Endodermal cell (in vitro differentiated cells): Measurements from ENCODE around the gene SH3PXD2B. TPM values are rescaled to one million over a fixed set of nuclear protein-coding genes. Genes with fewer than 3 reads are reported as not detected.
A peak's percentile ranks its signal among the peaks of the same experiment; 100 is the strongest.

Experiments
- DNase-seq: peaks from one replicate; pipeline ENCODE4 v3.0.0-alpha.2; 2017
- H3K27ac ChIP-seq: 2 replicates; pipeline ENCODE4 v1.5.1; 2013; ENCODE audit warnings: mild to moderate bottlenecking, low read depth, low read length, moderate library complexity
- H3K27me3 ChIP-seq: 2 replicates; pipeline ENCODE4 v1.6.1; 2013; ENCODE audit warnings: mild to moderate bottlenecking, low read length, moderate library complexity; ENCODE audit not compliant: insufficient read depth, control insufficient read depth, poor library complexity, severe bottlenecking
- H3K36me3 ChIP-seq: 2 replicates; pipeline ENCODE4 v1.7.0; 2013; ENCODE audit warnings: mild to moderate bottlenecking, low read length, moderate library complexity; ENCODE audit not compliant: control insufficient read depth, insufficient read depth
- H3K4me1 ChIP-seq: one replicate; pipeline ENCODE4 v1.7.0; 2013; ENCODE audit warnings: low read length; ENCODE audit not compliant: control insufficient read depth, insufficient read depth
- H3K4me3 ChIP-seq: 2 replicates; pipeline ENCODE4 v1.5.1; 2013; ENCODE audit warnings: mild to moderate bottlenecking, low read length, moderate library complexity
- H3K9ac ChIP-seq: 2 replicates; pipeline ENCODE4 v1.6.1; 2013; ENCODE audit warnings: mild to moderate bottlenecking, low read length, moderate library complexity; ENCODE audit not compliant: poor library complexity, severe bottlenecking; ENCODE audit errors: extremely low read depth
- H3K9me3 ChIP-seq: 2 replicates; pipeline ENCODE4 v1.6.1; 2013; ENCODE audit warnings: mild to moderate bottlenecking, low read length, moderate library complexity; ENCODE audit not compliant: control insufficient read depth
- H3K27ac Mint-ChIP-seq: 2 replicates; pipeline ENCODE4 v1.8.0; 2020; ENCODE audit warnings: mixed read lengths
- H3K27me3 Mint-ChIP-seq: 2 replicates; pipeline ENCODE4 v1.8.0; 2021; ENCODE audit warnings: mild to moderate bottlenecking, mixed read lengths; ENCODE audit not compliant: insufficient read depth
- H3K36me3 Mint-ChIP-seq: 2 replicates; pipeline ENCODE4 v1.8.0; 2020; ENCODE audit warnings: low read depth, mixed read lengths
- H3K4me1 Mint-ChIP-seq: 2 replicates; pipeline ENCODE4 v1.8.0; 2020; ENCODE audit warnings: mixed read lengths
- H3K4me3 Mint-ChIP-seq: 2 replicates; pipeline ENCODE4 v1.8.0; 2020; ENCODE audit warnings: mild to moderate bottlenecking, moderate library complexity, mixed read lengths
- H3K9me3 Mint-ChIP-seq: 2 replicates; pipeline ENCODE4 v1.8.0; 2020; ENCODE audit warnings: mild to moderate bottlenecking, mixed read lengths
- WGBS, 2 experiments: methylation state at CpG; one replicate each; pipeline versions ENCODE4 v1.1.5 to v1.1.7; 2013; ENCODE audit warnings: missing lambda C conversion rate in 2 of 2, mixed read lengths in 1 of 2; ENCODE audit not compliant: insufficient coverage in 1 of 2, insufficient read length in 1 of 2; 5-methylcytosine and 5-hydroxymethylcytosine counted together
- total RNA-seq, 2 donors: library from RNA; stranded (reverse); fragmentation: NEBNext Ultra II Directional in 1 of 2; extraction: Animal tissue kit (Norgen Biotek cat#: 25700) in 1 of 2; gene quantifications; 2 replicates in 1 of 2; 3 replicates in 1 of 2; pipeline ENCODE4 v1.2.1, GENCODE V29; 2021
- TF ChIP-seq, protein P1 (sequence below): fragments of 200-600 bp; sonication (generic); conservative IDR thresholded peaks from 2 replicates; pipeline ENCODE4 v1.5.0; 2021; ENCODE audit warnings: antibody characterized with exemption, mild to moderate bottlenecking

The SH3PXD2B gene
- total RNA-seq, 2 donors from 2014 or later: 62.2 to 74.9 TPM

DNA sequence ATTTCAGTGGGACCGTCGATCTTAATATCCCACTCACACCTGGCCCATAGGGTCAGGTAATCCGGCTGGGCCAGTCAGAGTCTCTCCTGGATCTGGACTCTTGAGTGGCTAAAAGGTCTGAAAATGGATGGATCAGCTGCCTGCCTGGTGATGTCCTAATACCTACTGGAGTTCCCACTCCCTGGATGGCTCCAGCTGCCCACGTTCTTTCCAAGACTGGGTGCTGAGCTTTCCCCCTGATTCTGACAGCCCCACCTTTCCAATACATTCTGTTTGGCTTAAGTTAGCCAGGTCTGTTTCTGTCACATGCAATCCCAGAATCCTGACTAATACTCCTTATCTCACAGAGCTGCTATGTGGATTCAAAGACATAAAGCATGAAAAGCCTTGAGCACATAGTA is 10.2 kb downstream of the SH3PXD2B start:
- Histone ChIP-seq H3K36me3 (peaks cover 19% of the 10 kb centered on the region), H3K9ac (no peak overlapping the region), H3K4me3 (no peak overlapping the region), H3K9me3 (no peaks in the 10 kb centered on the region), H3K4me1 (no peaks in the 10 kb centered on the region), H3K27ac (no peak overlapping the region), H3K27me3 (no peaks in the 10 kb centered on the region)
- Mint-ChIP-seq H3K36me3 (peaks cover 3% of the 10 kb centered on the region), H3K27me3 (no peaks in the 10 kb centered on the region), H3K27ac (no peak overlapping the region), H3K4me3 (no peak overlapping the region), H3K9me3 (no peaks in the 10 kb centered on the region), H3K4me1 (peaks cover 13% of the 10 kb centered on the region)
- TF ChIP-seq, protein P1, sequence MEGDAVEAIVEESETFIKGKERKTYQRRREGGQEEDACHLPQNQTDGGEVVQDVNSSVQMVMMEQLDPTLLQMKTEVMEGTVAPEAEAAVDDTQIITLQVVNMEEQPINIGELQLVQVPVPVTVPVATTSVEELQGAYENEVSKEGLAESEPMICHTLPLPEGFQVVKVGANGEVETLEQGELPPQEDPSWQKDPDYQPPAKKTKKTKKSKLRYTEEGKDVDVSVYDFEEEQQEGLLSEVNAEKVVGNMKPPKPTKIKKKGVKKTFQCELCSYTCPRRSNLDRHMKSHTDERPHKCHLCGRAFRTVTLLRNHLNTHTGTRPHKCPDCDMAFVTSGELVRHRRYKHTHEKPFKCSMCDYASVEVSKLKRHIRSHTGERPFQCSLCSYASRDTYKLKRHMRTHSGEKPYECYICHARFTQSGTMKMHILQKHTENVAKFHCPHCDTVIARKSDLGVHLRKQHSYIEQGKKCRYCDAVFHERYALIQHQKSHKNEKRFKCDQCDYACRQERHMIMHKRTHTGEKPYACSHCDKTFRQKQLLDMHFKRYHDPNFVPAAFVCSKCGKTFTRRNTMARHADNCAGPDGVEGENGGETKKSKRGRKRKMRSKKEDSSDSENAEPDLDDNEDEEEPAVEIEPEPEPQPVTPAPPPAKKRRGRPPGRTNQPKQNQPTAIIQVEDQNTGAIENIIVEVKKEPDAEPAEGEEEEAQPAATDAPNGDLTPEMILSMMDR: no peak
- WGBS, 2 experiments: 97 to 100% methylated on average over 1 to 4 of the region's 4 CpGs
- no peak for DNase-seq

GRCh38 chr5:172443441-172444109 is 10.8 kb downstream of the SH3PXD2B start:
- Mint-ChIP-seq H3K36me3 (peaks cover 3% of the 10 kb centered on the region), H3K4me3 (no peak overlapping the region), H3K9me3 (no peaks in the 10 kb centered on the region), H3K27ac (peak overlapping the region; percentile 9), H3K27me3 (no peaks in the 10 kb centered on the region), H3K4me1 (peaks cover 13% of the 10 kb centered on the region)
- Histone ChIP-seq H3K9me3 (no peaks in the 10 kb centered on the region), H3K4me1 (no peaks in the 10 kb centered on the region), H3K4me3 (no peak overlapping the region), H3K36me3 (peaks cover 19% of the 10 kb centered on the region), H3K9ac (no peak overlapping the region), H3K27me3 (no peaks in the 10 kb centered on the region), H3K27ac (peak overlapping the region; percentile 10)
- TF ChIP-seq, protein P1: no peak
- WGBS, 2 experiments: 94 to 95% methylated on average over 3 to 10 of the region's 10 CpGs
- DNase-seq: no peak

DNA sequence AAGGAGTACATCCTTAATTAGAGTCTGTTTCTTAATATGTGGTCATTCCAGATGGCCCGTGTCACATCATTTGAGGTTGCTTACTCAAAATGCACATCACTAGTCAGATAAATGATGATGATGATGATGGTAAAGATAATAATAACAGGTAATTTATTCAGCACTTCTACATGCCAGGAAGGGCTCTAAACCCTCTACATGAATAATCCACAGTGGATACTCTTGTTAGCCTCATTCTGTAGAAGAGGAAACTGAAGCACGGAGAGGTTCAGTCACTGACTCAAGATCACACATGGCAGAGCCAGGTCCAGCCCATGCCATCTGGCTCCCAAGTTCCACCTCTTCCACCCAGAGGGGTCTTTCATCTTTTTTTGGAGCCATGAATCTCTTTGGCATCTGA is 11.7 kb downstream of the SH3PXD2B start:
- no peaks in the 10 kb centered on the region for H3K4me1 ChIP-seq
- Mint-ChIP-seq H3K27me3 (no peaks in the 10 kb centered on the region), H3K4me1 (peaks cover 13% of the 10 kb centered on the region), H3K4me3 (no peak overlapping the region), H3K9me3 (no peaks in the 10 kb centered on the region), H3K36me3 (peaks cover 3% of the 10 kb centered on the region), H3K27ac (no peak overlapping the region)
- 75 to 92% methylated on average over 1 to 2 of the region's 2 CpGs for WGBS, 2 experiments
- H3K36me3 ChIP-seq: peaks cover 24% of the 10 kb centered on the region
- H3K9ac ChIP-seq: no peak overlapping the region
- TF ChIP-seq, protein P1: no peak
- no peaks in the 10 kb centered on the region for H3K9me3 ChIP-seq
- H3K27ac ChIP-seq: no peak overlapping the region
- no peaks in the 10 kb centered on the region for H3K27me3 ChIP-seq
- H3K4me3 ChIP-seq: no peak overlapping the region
- no peak for DNase-seq
